NOMO-1 treated with DMSO at 0.1 percent for 48 hours (cell line): ENCODE results near the gene ITIH3.
A peak's percentile ranks its signal among the peaks of the same experiment; 100 is the strongest.
"Not testable (repeated sequence)": the region's sequence is repeated elsewhere in the genome, so short reads cannot be mapped to it uniquely, and the experiment has no call there.

ENCODE experiments used
- DNase-seq: peaks from one replicate; lab custom pipeline; 2025; ENCODE audit not compliant: unreplicated experiment; lab: John Stamatoyannopoulos, UW

The ITIH3 gene, protein sequence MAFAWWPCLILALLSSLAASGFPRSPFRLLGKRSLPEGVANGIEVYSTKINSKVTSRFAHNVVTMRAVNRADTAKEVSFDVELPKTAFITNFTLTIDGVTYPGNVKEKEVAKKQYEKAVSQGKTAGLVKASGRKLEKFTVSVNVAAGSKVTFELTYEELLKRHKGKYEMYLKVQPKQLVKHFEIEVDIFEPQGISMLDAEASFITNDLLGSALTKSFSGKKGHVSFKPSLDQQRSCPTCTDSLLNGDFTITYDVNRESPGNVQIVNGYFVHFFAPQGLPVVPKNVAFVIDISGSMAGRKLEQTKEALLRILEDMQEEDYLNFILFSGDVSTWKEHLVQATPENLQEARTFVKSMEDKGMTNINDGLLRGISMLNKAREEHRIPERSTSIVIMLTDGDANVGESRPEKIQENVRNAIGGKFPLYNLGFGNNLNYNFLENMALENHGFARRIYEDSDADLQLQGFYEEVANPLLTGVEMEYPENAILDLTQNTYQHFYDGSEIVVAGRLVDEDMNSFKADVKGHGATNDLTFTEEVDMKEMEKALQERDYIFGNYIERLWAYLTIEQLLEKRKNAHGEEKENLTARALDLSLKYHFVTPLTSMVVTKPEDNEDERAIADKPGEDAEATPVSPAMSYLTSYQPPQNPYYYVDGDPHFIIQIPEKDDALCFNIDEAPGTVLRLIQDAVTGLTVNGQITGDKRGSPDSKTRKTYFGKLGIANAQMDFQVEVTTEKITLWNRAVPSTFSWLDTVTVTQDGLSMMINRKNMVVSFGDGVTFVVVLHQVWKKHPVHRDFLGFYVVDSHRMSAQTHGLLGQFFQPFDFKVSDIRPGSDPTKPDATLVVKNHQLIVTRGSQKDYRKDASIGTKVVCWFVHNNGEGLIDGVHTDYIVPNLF

DNA sequence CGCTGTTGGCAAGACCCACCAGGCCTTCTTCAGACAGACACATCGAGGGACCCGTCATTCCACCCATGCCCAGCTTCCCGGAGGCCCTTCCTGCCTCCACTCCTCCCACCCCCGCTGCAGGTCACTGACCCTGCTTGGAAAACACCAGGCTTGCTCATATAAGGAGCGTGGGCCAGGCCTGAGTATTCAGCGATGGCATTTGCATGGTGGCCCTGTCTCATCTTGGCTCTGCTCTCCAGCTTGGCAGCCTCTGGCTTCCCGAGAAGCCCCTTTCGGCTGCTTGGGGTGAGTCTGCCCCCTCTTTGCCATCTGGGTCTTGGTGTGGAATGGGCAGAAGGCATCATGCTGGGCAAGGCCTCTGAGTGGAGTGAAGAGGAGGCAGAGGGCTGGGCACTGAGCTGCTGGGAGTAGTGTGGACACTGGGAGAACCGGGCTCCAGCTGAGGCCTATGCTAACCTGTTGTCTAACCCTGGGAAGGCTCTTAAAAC is at the start of gene ITIH3:
TSS of gene ITIH3 (plus strand) at position 185 of the 488 bp plus-strand sequence. CDS start at position 193, 8 bp downstream.
- DNase-seq: no peak

DNA sequence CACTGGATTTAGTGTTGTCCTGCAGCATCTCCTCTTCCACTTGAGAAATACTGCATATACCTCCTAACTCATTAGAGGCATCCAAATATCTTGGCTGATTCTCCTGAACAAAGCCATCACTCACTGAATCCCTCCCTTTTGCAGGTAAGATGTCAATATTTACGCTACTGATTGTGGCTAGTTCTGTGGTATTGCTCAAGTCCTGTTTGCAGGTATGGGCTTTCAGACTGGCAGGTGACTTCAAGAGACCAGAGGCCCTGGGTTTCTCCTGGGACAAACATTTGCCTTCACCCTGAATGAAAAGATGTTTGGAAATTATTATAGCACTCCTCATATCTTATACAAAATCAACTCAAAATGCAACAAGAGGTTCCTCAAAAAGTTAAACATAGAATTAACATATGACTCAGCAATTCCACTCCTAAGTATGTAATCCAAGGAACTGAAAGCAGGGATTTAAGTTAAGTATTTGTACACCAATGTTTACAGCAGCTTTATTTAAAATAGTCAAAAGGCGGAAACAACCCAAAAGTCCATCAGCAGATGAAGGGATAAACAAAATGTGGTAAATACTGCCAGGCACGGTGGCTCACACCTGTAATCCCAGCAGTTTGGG is 42.4 kb upstream of the ITIH3 start:
- peak; percentile 59 for DNase-seq

DNA sequence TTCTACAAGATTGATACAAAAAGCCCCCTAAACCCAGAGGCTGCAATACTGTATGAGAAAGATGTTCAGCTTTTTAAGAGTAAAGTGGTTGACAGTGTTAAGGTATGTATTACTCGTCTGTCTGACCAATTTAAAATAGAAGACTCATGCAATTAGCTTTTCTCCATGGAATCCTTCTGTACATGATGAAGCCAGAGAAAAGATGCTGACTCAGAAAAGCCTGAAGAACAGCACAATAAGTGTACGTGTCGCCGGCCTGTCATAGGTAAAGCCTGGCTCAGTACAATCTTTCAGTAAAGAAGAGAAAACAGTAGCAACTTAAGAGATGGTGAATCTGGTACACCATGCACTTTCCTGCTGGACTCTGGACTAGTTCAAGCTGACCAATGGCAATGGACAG is 40.2 kb upstream of the ITIH3 start:
- DNase-seq: no peak

DNA sequence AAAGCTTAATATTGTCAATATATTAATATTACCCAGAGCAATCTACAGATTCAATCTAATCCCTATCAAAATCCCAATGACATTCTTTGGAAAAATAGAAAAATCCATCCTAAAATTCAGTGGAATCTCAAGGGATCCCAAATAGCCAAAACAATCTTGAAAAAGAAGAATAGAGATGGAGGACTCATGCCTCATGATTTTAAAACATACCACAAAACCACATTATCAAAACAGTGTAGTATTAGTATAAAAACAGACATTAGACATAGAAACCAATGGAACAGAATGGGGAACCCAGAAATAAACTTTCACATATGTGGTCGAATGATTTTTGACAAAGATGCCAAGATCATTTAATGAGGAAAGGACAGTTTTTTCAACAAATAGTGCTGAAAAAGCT is 38.5 kb upstream of the ITIH3 start:
- no peak for DNase-seq

DNA sequence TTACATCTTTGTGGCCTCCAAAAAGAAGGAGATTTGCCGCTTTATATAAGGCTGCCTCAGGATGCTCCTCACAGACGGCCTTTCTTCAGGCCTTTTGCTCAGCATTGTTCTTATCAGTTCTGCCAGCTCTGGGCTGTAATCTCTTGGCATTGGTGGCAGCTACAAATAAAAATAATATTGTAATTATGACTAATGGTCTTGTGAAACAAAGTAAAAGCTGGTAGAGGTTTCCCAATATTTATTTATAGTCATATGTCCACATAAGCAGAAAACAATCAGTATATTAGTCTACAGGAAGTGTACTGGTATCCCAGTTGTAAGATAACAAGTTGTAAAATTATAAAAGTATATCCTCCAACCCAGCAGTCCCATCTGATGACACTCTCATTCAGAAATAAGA is 31.1 kb upstream of the ITIH3 start:
- peak; percentile 42 for DNase-seq

DNA sequence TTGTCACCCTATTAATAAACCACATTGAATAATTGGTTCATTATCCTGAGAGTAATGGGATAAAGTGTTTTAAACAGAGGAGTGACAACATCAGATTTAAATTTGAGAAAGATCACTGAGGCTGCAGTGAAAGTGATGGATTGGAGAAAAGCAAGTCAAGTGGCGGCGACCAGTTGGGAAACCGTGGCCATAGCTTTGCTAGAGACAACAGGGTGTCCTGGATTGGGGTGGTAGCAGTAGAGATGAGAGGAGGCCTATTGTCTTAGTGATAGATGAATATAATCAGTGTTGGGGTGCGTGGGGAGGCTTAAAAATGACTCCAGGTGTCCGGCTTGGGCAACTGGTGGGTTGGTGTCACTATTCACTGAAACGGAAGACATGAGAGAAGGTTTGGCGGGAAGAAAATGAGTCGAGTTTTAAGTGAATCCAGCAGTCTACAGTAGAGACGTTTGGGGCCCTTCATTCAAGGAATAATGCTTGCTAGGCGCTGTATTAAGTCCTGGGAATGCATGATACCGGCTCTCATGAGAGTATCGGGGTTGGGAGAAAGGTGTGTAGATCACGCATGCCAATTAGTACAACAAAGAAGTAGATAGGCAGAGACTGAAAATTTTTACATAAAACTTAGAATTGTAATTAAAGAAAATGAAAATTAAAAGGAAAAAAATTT is 24.7 kb upstream of the ITIH3 start:
- no peak for DNase-seq

DNA sequence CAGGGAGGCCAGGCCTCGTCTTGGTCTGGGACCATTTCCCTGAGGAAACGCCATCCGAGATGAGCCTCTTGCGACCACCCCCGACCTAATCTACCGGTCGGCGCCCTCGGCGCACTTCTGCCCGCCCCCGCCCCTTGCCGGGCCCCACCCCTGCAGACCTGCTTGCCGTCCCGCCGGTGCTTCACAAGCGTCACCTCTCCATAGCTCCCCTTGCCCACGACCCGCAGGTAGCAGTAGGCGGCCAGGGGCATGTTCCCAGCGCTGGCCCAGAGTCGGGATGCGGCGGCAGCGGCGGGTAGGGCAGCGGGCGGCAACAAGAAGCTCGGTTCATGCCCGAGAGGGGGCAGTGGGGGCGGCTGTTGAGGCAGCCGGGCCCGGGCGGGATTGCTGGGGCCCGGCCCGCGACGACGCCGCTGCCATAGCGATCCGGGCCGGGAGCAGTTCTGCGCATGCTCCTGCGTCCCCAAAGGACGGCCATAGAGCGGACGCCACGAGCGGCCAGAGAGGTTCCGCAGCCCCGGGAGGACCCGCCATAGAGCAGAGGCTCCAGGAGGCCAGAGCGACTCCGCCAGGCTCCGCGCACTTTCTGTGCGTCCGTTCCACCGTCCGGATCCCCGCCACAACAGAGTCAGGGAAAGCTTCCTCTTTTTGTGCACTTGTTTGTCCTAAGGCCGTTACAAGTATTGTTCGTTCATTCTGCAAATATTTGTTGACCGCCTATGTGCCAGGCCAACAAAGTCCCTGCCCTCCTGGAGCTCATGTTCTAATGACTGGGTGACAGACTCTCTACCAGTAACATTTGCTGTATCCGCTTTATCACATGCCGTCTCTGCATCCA is 23.9 kb upstream of the ITIH3 start, which contains the start of gene NEK4:
TSS of gene NEK4 (minus strand) at position 445 of the 838 bp plus-strand sequence. CDS start at position 251, 194 bp downstream.
- DNase-seq: peak; percentile 95

DNA sequence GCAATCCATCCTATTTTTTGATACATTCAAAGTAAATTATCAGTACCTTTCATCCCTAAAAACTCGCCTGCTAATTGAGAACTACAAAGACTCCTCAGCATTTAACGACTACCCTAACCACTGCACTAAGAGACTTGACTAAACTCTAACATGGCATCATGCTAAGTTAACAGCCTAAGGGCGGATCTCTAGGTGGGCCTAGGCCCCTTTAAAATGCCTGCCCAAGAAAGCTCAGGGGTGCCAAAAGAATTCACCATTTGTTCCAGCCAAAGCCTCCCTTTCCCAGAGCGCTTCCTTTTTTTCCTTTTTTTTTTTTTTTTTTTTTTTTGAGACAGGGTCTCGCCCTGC is 23.3 kb upstream of the ITIH3 start:
- no peak for DNase-seq

DNA sequence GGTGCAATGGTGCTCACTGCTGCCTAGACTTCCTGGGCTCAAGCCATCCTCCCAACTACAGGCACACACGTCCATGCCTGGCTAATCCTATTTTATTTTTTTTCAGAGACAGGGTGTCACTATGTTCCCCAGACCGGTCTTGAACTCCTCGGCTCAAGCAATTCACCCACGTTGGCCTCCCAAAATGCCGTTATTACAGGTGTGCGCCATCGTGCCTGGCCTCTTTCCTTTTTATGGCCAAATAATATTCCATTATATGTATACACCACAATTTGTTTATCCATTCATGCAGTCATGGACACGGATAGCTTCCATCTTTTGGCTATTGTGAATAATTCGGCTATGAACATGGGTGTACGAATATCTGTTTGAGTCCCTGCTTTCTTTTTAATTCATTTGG is 22.9 kb upstream of the ITIH3 start:
- no peak for DNase-seq

DNA sequence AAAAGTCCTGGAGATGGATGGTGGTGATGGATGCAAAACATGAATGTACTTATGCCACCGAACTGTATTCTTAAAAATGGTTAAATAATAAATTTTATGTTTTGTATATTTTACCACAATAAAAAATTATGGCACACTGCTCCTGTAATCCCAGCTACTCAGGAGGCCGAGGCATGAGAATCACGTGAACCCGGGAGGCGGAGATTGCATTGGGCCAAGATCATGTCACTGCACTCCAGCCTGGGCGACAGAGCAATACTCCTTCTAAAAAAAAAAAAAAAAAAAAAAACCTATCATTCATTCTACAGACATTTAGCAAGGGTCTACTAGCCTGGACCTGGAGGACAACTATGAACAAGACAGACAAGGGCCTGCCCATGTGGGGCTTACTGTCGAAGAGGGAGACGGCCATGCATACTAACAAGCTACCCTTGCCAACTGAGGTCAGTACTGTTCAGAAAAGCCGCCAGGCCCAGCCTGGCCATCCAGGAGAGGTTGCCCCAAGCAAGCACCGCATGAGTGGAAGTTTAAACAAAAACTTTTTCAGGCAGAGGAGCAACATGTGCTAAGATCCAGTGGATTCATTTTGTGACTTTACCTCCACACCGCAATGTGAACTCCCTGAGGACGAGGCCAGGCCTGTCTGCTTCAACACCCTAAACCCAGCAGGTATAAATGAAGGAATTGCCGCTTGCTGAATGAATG is 21.1 kb upstream of the ITIH3 start:
- no peak for DNase-seq

DNA sequence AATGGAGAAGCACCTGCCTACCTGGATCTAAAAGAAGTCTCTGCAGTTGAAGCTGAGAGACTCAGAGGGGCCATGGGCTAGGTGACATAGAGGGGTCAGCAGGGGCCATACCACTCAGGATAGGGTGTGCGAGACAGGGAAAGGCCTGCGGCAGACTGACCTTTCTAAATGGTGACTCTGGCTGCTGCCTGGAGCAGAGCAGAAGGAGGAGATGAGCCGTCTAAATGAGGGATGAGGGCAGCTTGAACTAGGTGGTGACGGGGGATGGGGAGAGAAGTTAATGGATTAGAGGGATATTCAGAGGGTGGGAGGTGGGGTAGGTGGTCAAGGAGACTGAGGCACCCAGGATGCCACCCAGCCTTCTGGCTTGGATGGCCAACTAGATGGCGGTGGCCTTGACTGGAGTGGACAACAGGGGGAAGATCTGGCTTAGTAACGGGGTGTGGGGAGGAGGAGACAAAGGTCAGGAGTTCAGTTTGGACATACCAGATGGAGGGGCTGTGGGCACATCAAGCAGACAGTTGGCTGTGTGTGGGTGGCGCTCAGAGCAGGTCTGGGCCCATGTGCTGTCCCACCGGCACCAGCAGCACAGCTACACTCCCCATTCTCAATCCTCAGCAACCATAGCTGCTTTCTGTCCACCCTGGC is 20.4 kb upstream of the ITIH3 start:
- no peak for DNase-seq

DNA sequence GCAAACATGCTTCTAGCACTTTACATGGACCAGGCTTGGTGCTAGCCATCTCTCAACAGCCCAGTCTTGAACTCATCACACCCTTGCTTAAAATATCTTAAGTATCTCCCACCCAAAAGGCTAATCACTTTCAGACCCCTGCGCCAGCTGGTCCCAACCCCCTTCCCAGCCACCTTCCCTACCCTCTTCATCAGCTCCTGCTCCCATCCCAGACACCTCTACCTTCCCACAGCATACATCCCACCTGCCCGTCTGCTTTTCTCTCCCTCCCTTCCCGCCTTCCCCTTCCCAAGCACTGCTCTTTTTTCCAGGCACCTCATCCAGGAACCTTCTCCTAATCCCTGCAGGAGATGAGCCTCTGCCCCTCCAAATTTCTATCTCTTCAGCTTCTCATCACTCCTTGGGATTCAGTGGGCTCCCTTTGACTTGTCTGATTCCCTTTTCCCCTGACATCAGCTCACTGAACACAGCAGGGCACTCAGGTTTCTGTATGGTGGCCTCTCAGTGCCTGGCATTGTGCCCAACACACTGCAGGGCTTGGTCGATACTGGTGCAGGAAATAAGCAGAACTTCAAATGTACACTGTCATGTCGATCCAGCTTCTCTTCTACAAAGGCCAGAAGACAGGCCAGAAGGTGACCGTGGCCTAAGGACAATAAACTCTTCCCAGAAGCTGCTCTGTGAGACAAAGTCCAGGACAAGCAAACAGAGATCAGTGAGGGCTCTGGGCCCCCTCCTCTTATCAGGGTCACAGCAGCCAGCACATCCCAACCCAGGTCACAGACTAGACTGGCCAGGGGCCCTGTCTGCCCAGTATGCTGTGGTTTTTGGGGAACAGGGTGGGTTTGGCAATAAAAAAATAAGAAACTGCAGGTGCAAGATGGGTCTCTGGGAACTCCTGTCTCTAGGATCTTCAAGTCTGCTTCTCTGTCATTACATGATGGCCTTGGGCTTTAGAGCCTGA is 19.4 kb upstream of the ITIH3 start:
- DNase-seq: no peak

DNA sequence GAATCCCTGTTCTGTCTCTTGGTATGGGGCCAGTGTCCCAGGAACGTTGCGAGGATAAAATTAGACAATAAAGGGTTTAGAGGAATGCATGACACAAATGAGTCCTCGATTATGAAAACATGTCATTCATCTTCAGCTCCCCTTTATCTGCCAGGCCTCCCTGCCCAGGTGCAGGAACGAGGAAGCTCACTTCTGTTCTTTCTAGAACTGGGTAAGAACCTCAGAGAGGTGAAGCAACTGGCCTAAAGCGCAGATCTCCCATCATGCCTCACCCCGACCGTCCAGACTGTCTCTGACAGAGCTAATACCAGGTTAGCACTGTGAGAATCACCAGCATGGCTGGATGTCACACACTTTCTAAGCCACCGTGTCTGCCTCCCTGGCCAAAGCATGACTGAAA is 18.7 kb upstream of the ITIH3 start:
- DNase-seq: no peak

DNA sequence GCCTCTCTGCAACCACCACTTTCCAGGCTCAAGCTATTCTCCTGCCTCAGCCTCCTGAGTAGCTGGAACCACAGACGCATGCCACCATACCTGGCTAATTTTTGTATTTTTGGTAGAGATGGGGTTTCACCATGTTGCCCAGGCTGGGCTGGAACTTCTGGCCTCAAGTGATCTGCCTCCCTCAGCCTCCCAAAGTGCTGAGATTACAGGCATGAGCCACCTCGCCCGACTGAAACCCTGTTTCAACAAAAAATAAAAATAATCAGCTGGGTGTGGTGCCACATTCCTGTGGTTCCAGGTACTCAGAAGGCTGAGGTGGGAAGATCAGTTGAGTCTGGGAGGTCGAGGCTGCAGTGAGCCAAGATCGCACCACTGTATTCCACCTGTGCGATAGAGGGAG is 18.1 kb upstream of the ITIH3 start:
- not testable (repeated sequence) for DNase-seq

DNA sequence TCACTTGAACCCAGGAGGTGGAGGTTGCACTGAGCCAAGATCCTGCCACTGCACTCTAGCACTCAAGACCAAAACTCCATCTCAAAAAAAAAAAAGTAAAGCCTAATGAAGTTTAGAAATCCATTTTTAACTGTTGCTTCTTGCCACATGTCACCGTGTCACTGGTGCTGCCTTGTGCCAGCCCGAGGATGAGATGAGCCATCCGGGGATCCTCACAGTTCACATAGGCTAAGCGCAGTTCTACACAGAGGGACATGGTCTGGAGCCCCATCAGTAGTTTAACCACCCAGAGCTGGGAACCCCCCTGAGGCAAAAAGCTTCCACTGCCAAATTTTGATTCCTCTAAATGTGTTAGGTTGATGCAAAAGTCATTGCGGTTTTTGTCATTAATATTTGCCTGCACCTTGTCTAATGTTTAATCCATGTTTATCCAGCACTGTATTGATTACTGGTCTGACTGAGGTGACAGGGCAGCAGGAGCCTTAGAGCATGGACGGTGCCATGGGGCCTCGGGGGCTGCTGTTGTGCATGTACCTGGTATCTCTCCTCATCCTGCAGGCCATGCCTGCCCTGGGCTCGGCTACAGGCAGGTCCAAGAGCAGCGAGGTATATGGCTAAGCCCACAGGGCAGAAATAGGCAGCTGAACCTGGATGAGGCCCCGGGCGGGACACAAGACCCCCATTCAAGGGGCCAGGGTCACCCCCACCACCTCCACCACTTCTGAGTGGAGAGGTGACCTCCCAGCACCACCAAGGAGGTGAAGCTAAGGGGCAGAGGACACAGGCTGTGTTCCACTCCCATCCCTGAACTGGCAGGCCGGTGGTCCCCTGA is 17.3 kb upstream of the ITIH3 start, which contains the start of gene ITIH1:
TSS of gene ITIH1 (plus strand) at position 473 of the 832 bp plus-strand sequence. CDS start at position 490, 17 bp downstream.
- DNase-seq: no peak

DNA sequence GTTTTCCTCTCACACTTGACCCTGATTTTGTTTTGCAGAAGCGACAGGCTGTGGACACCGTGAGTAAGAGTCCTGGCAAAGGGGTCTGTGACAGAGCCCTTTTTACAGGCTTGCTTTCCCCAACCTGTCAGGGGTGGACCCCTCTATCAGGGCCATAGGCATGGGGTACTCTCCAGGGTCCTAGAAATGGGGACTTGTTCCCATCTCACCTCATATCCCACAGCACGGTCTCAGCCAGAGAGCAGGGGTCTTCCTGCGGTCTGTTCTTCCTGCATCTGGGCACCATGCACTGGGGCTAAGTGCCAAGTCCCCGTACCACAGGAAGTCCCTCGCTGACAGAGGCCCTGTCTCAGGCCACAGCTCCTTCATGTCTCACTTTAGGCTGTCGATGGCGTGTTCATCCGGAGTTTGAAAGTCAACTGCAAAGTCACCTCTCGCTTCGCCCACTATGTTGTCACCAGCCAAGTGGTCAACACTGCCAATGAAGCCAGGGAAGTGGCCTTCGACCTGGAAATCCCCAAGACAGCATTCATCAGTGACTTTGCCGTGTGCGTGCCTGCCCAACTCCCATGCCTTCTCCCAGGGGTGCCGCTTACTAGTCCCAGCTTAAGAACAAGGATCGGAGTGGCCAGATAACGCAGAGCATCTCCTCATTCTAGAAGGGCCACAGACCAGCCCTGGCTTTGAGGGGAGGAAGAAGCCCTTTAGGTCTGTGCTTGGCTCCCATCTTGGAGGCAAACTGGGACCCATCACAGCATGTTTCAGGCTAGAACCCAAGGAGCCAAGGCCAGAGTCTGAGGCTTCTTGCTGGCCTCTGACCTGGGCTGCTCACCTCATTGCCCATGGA is 16.4 kb upstream of the ITIH3 start:
- no peak for DNase-seq
